Neural cell (in vitro differentiated cells): ENCODE results near the gene MUC5B.

Experiments
- CTCF ChIP-seq: fragments of 450-650 bp; IDR thresholded peaks from 2 replicates; pipeline ENCODE4 v1.5.1; 2014; ENCODE audit warnings: antibody characterized with exemption, mild to moderate bottlenecking, moderate library complexity; ENCODE audit not compliant: poor library complexity, severe bottlenecking
- EP300 ChIP-seq: fragments of 450-650 bp; conservative IDR thresholded peaks from 2 replicates; pipeline ENCODE4 v1.6.1; 2014; ENCODE audit warnings: antibody characterized with exemption, mild to moderate bottlenecking, moderate library complexity; ENCODE audit not compliant: poor library complexity, severe bottlenecking
- EZH2 ChIP-seq: fragments of 200-600, 300-800 bp; shearing (Covaris generic), sonication (generic); IDR thresholded peaks from 2 replicates; pipeline ENCODE4 v1.6.1; 2014; ENCODE audit warnings: antibody characterized with exemption, low read length, borderline replicate concordance, mild to moderate bottlenecking; ENCODE audit not compliant: insufficient read depth, poor library complexity, severe bottlenecking
- MXI1 ChIP-seq: fragments of 450-650 bp; conservative IDR thresholded peaks from 2 replicates; pipeline ENCODE4 v1.6.1; 2014; ENCODE audit warnings: antibody characterized with exemption, mild to moderate bottlenecking; ENCODE audit not compliant: poor library complexity, severe bottlenecking
- POLR2AphosphoS5 ChIP-seq: IDR thresholded peaks from 2 replicates; pipeline ENCODE4 v1.6.1; 2012
- RAD21 ChIP-seq: fragments of 450-650 bp; conservative IDR thresholded peaks from 2 replicates; pipeline ENCODE4 v1.6.1; 2014; ENCODE audit warnings: antibody characterized with exemption, mild to moderate bottlenecking, moderate library complexity
- REST ChIP-seq: IDR thresholded peaks from 2 replicates; pipeline ENCODE4 v1.6.1; 2012; ENCODE audit warnings: borderline replicate concordance
- SMC3 ChIP-seq: fragments of 450-650 bp; conservative IDR thresholded peaks from 2 replicates; pipeline ENCODE4 v1.6.1; 2014; ENCODE audit warnings: antibody characterized with exemption, mild to moderate bottlenecking, moderate library complexity; ENCODE audit not compliant: poor library complexity
- TAF1 ChIP-seq: IDR thresholded peaks from 2 replicates; pipeline ENCODE4 v1.6.1; 2012; ENCODE audit warnings: low read depth

- TF ChIP-seq CTCF (no peak), POLR2AphosphoS5 (no peak), EP300 (no peak), REST (no peak), MXI1 (no peak), SMC3 (no peak), EZH2 (no peak), TAF1 (no peak), RAD21 (no peak)
Observed at GRCh38 chr11:1276866-1277615, 54.2 kb downstream of the MUC5B start.
